ENCODE data around the gene TIMM17A.

DNA sequence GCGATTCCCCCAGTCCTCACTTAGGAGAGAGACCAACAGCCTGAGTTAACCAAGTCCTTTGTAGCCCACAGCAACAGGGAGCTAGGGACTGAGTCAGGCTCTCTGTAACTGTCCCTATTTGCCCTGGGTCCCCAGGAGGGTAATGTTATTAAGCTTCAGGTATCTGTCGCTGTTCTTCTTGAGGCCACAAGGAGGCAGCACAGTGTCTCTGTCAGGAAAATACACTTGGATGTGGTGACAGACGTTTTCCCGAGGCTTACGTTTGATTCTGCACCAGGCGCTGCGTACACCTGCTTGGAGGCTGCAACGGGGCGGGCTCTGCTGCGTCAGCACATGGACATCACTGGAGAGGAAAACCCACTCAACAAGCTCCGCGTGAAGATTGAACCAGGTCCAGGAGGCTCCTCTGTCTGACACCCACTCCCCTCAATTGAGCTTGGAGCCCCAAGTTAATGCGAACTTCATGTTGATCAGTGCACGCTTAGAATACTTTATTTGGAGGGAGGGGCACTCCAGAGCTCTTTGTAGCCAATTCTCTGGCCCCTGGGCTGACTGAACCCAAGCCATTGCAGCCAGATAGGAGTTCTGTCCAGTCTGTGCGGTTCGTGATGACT, 44.4 kb downstream of the TIMM17A start:
- TF ChIP-seq, protein P1, sequence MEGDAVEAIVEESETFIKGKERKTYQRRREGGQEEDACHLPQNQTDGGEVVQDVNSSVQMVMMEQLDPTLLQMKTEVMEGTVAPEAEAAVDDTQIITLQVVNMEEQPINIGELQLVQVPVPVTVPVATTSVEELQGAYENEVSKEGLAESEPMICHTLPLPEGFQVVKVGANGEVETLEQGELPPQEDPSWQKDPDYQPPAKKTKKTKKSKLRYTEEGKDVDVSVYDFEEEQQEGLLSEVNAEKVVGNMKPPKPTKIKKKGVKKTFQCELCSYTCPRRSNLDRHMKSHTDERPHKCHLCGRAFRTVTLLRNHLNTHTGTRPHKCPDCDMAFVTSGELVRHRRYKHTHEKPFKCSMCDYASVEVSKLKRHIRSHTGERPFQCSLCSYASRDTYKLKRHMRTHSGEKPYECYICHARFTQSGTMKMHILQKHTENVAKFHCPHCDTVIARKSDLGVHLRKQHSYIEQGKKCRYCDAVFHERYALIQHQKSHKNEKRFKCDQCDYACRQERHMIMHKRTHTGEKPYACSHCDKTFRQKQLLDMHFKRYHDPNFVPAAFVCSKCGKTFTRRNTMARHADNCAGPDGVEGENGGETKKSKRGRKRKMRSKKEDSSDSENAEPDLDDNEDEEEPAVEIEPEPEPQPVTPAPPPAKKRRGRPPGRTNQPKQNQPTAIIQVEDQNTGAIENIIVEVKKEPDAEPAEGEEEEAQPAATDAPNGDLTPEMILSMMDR (conservative IDR thresholded peaks at IDR 0.05 in 1 of 2, IDR thresholded peaks at IDR 0.05 in 1 of 2; ENCODE audit: low read depth in 1 of 2, low read length in 2 of 2): peak; percentile 60 to 83
- no peak for TF ChIP-seq EZH2 (IDR thresholded peaks at IDR 0.05; ENCODE audit: low read length, missing control alignments)

Measured in fibroblast of lung (primary cell).